Measurements from ENCODE around the gene KANSL1.

KANSL1 gene

DNA sequence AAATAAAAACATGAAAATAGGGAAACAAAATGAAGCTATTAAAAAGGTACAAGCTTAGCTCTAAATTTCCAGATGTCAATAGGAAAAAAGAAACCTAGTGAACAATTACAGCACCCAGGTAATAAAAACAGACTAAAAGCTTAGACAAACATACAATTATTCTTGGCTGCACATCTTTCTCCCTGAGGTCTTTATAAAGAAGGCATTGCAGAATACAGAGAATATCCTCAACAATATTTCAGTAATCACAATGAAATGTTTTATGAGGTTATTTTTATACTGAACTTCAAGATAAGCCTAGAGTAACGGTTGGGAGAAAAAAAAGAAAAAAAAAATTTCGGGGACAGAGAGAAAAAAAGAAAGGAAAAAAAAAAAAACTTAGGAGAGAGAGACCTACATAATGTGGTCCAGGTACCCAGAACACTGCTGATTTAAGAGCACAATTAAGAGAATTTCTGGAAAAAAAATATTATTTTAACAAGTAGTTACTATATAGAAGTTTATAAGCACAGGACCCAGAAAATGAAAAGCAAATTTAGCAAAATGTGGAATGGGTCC, 26.5 kb downstream of the KANSL1 start:
- DNase-seq (ENCODE audit: low read depth), result no peak

- DNase-seq (ENCODE audit: low read depth), result no peak
Observed at GRCh38 chr17:46163929-46164594, 29.2 kb downstream of the KANSL1 start.

DNA sequence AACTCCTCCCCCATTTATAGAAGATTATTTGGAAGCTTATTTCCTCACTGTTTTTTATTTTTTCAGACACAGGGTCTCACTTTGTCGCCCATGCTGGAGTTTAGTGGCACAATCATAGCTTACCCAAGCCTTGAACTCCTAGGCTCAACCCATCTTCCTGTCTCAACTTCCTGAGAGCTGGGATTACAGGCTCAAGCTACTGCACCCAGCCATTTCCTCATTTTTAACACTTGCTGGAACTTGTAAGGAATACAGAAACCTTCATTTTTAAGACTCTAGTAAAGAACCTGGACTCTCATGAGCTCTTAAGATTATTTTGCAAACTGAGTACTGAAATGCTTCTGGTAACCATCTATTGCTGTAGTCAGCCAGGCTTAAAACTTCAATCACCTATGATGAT, 29.9 kb downstream of the KANSL1 start:
- no peak for DNase-seq (ENCODE audit: low read depth)

DNA sequence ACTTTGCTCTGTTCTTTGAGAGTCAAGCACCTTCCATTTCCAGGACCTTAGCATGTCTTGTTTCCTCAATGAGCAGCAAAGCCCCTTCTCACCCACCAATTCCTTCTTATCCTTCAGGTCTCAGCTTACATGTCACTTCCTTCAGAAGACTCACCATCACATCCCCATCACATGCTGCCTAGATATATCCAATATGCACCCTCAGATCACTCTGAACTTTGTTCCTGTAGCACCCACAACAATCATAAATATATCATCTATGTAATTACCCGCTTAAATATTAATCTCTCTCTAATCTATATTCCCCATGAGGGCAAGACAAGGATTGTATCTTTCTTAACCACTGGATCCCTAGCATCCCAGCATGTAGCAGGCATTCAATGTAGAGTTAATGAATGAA, 30.4 kb downstream of the KANSL1 start:
- DNase-seq (ENCODE audit: low read depth), result no peak

DNA sequence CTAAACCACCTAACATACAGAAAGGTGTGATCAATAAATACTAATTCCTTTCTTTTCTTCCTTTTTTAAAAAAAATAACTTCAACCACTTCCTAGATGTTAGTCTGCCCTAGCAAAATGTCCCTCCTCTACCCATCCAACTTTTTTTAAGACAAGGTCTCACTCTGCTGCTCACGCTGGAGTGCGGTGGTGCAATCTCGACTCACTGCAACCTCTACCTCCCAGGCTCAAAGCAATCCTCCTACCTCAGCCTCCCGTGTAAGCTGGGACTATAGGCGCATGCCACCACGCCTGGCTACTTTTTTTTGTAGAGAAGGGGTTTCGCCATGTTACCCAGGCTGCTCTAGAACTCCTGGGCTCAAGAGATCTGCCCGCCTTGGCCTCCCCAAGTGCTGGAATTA, 33.1 kb downstream of the KANSL1 start:
- DNase-seq (ENCODE audit: low read depth), result no peak

- DNase-seq (ENCODE audit: low read depth), result no peak
Observed at GRCh38 chr17:46159686-46160085, 33.5 kb downstream of the KANSL1 start.

DNA sequence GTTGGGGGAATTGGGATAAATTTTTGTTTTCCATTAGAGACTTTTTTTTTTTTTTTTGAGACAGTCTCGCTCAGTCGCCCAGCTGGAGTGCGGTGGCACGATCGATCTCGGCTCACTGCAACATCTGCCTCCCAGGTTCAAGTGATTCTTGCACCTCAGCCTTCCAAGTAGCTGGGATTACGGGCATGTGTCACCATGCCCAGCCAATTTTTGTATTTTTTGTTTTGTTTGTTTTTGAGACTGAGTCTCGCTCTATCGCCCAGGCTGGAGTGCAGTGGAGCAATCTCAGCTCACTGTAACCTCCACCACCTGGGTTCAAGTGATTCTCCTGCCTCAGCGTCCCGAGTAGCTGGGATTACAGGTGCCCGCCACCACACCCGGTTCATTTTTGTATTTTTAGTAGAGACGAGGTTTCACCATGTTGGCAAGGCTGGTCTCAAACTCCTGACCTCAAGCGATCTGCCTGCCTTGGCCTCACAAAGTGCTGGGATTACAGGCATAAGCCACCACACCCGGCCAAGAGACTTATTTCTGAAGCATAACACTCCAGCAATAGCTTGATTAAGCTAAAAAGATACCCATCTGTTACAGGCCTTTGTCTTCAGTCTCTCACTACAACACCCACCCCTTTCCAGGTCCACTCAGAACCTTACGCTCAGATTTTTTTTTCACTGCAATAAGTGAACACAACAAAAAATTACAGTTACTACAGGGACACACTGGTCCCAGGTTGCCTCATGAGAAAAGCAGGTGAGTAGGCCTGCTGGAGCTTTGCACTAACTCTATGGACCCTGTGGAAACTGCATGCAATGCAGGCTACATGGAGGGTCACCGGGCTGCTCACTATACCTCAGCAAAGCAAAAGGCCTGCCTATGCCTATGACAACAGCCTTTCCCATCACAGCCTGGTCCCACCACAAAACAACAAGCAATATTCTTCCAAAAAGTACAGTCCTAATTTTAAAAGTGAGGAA, 34.6 kb downstream of the KANSL1 start:
- no peak for DNase-seq (ENCODE audit: low read depth)

DNA sequence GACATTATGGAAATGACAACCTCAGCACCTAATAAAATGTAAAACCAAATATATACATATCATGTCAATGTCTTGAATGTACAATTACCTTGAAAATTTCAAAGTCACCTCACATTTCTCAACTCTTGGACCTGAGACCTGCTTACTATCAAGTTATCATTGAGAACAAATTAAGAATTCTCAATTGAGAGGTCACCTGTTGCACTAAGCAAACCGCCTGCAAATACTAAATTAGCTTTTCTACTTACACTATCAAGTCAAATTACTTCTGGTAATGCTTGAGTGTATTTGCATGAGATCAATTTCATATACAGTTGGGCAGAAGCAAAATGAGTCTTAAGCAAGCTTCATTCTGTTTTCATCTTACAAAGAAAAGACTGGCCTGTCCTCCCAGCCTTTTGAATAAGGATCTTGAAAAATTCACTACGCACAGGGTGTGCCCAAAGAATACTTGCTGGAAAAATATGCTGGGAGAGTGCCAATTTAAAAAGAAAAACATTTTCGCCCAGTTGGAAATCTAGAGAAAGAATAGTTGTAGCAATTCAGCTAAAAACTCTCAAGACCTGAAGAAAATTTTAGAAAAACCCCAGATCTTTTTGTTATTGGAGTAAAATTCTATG, 35.7 kb downstream of the KANSL1 start:
- DNase-seq (ENCODE audit: low read depth), result no peak

- no peak for DNase-seq (ENCODE audit: low read depth)
Observed at GRCh38 chr17:46154151-46154816, 38.9 kb downstream of the KANSL1 start.

DNA sequence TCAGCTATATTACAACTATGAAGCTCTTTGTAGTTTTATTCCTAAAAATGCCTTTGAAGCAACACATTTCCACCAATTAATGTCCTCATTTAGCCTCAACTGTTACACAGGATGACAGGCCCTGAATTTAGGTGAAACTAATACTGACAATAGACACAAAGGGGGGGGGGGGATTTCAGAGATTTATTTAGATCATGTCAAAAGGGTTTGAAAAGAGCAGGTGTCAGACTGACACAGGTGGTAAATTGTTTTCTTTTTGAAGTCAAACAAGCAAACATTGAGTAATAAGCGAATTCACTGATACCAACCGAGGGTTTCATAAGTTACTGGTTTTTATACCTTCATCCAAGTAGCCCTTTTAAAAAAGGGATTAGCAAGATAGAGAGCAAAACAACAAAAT, 40.8 kb downstream of the KANSL1 start:
- no peak for DNase-seq (ENCODE audit: low read depth)

GRCh38 chr17:46151762-46152161, 41.5 kb downstream of the KANSL1 start:
- DNase-seq (ENCODE audit: low read depth), result no peak

- DNase-seq (ENCODE audit: low read depth), result no peak
Observed at GRCh38 chr17:46150216-46150963, 42.8 kb downstream of the KANSL1 start.

DNA sequence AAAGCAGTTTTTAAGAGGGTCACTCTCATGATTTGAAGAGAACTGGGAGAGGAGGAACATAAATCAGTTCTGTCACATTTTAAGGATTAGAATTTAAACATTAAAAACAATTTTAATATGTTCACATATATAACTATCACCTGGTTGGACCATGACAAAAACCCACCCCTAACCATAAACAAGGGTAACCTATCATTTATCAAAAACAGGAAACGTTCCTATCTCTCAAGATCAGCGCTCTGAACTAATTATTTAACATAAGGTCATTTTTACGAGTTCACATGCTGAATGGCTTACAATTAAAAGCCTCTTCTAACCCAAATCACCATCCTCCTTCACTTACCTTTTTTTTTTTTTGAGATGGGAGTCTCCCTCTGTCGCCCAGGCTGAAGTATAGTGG, 45.0 kb downstream of the KANSL1 start:
- no peak for DNase-seq (ENCODE audit: low read depth)

DNA sequence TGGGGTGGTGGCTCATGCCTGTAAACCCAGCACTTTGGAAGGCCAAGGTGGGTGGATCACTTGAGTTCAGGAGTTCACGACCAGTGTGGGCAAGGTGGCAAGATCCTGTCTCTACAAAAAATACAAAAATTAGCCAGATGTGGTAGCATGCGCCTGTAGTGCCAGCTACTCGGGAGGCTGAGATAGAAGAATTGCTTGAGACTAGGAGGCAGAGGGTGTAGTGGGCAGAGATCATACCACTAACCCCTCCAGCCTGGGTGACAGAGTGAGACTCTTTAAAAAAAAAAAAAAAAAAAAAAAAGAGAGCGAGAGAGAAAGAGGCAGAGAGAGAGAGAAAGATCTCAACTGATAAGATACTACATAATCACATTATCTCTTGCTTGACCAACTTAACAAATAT, 45.9 kb downstream of the KANSL1 start:
- DNase-seq (ENCODE audit: low read depth), result no peak

- DNase-seq (ENCODE audit: low read depth), result no peak
Observed at GRCh38 chr17:46144246-46144645, 49.0 kb downstream of the KANSL1 start.

- no peak for DNase-seq (ENCODE audit: low read depth)
Observed at GRCh38 chr17:46143827-46144236, 49.4 kb downstream of the KANSL1 start.

GRCh38 chr17:46141645-46142044, 51.6 kb downstream of the KANSL1 start:
- no peak for DNase-seq (ENCODE audit: low read depth)

DNA sequence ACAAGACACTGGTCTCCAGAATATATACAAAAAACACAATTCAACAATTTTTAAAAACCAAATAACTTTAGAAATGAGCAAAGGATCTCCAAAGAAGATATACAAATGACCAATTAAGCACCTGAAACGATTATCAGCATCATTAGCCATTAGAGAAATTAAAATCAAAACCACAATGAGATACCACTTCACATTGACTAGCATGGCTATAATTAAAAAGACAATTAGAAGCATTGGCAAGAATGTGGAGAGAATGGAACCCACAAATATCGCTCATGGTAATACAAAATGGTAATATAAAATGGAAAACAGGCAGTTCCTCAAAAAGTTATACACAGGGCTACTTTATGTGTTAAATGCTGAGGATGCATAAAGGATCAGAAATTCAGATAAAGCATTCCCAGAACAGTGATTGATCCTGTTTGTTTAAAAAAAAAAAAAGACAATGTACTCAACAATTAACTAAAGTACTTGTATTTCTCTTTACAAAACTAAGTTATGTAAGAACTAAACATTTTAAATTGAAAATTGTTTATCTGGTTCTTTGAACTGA, 52.5 kb downstream of the KANSL1 start:
- DNase-seq (ENCODE audit: low read depth), result no peak

DNA sequence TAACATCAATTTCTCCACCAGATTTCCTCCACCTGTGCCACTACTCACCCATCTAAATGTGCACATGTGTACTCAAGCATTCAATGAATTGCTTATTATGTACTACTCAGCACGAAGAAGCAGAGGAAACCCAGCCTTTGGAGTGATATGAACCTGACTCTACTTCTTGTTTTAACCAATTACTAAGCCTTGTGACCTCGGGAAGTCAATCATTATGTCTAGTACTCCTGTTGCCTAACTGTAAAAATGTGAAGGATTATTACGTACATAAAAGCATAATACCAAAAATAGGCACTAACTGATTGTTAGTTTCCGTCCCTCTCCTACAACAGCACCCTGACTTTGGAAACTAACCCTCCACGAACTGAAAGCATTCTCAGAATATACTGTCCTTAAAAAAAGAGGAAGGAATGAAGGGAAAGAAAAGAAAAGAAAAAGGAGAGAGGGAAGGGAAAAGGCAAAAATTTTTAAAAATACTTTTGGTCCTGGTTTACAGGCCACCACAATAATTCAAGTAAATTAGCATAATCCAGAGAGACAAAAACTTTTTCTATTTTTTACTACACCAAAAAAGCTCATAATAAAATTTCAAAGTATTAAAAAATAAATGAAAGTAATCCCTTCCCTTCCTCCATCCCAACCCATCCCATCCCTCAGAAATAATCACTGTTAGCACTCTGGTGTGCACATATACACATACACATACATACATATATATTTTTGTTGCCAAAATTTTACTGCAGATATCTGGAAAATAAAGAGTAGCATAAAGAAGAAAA, 53.6 kb downstream of the KANSL1 start:
- no peak for DNase-seq (ENCODE audit: low read depth)

GRCh38 chr17:46138473-46138872, 54.8 kb downstream of the KANSL1 start:
- DNase-seq (ENCODE audit: low read depth), result no peak

Measured in stimulated activated CD8-positive, alpha-beta memory T cell treated with anti-CD3 and anti-CD28 coated beads, Interleukin-15, amount 100 ng/mL, for 1 hour (primary cell).